Mesenchymal stem cell (in vitro differentiated cells and primary cell): ENCODE measurements around the gene CD79A.

Experiments used
- DNase-seq: peaks from one replicate; pipeline ENCODE4 v3.0.0-alpha.2; 2013
- H2AFZ ChIP-seq: one replicate; pipeline ENCODE4 v1.6.1; 2013; ENCODE audit warnings: low read depth, mild to moderate bottlenecking, control low read depth, inconsistent platforms, low read length, moderate library complexity
- H2AK5ac ChIP-seq: 2 replicates; pipeline ENCODE4 v1.6.1; 2013; ENCODE audit warnings: low read length, moderate library complexity, mild to moderate bottlenecking, inconsistent platforms; ENCODE audit not compliant: severe bottlenecking
- H2BK120ac ChIP-seq: one replicate; pipeline ENCODE4 v1.6.1; 2013; ENCODE audit warnings: low read depth, mild to moderate bottlenecking, inconsistent platforms, low read length, moderate library complexity
- H2BK12ac ChIP-seq, 2 experiments: one replicate each; pipeline ENCODE4 v1.6.1; 2013; ENCODE audit warnings: inconsistent platforms in 2 of 2, low read length in 2 of 2, mild to moderate bottlenecking in 2 of 2, moderate library complexity in 2 of 2, control low read depth in 1 of 2
- H2BK15ac ChIP-seq: one replicate; pipeline ENCODE4 v1.6.1; 2013; ENCODE audit warnings: mild to moderate bottlenecking, low read depth, inconsistent platforms; ENCODE audit not compliant: poor library complexity, severe bottlenecking
- H2BK5ac ChIP-seq: 2 replicates; pipeline ENCODE4 v1.6.1; 2013; ENCODE audit warnings: low read depth, mild to moderate bottlenecking, low read length, control low read depth, inconsistent platforms; ENCODE audit not compliant: poor library complexity, severe bottlenecking
- H3K14ac ChIP-seq, 2 experiments: one replicate each; pipeline ENCODE4 v1.6.1; 2013; ENCODE audit warnings: inconsistent platforms in 2 of 2, low read length in 2 of 2, control low read depth in 1 of 2, mild to moderate bottlenecking in 1 of 2, moderate library complexity in 1 of 2
- H3K18ac ChIP-seq, 2 experiments: one replicate each; pipeline ENCODE4 v1.6.1; 2013; ENCODE audit warnings: inconsistent platforms in 2 of 2, low read length in 2 of 2, control low read depth in 1 of 2, low read depth in 1 of 2, mild to moderate bottlenecking in 1 of 2
- H3K23ac ChIP-seq, 2 experiments: one replicate each; pipeline ENCODE4 v1.6.1; 2013; ENCODE audit warnings: inconsistent platforms in 2 of 2, low read length in 2 of 2, mild to moderate bottlenecking in 2 of 2, moderate library complexity in 2 of 2, control low read depth in 1 of 2
- H3K27ac ChIP-seq: 2 replicates; pipeline ENCODE4 v1.5.1; 2013; ENCODE audit warnings: mild to moderate bottlenecking, moderate library complexity, low read length, control low read depth, inconsistent platforms; ENCODE audit not compliant: poor library complexity, severe bottlenecking
- H3K27me3 ChIP-seq, 2 experiments: 2 replicates each; pipeline versions ENCODE4 v1.6.1 to v1.7.0; 2013; ENCODE audit warnings: low read length in 2 of 2, mild to moderate bottlenecking in 2 of 2, moderate library complexity in 2 of 2, control low read depth in 1 of 2, inconsistent platforms in 1 of 2; ENCODE audit not compliant: control insufficient read depth in 1 of 2, insufficient read depth in 1 of 2
- H3K36me3 ChIP-seq, 2 experiments: 2 replicates each; pipeline versions ENCODE4 v1.6.1 to v1.7.0; 2013; ENCODE audit warnings: low read length in 2 of 2, control low read depth in 1 of 2, inconsistent platforms in 1 of 2, low read depth in 1 of 2, mild to moderate bottlenecking in 1 of 2; ENCODE audit not compliant: insufficient read depth in 2 of 2, control insufficient read depth in 1 of 2
- H3K4ac ChIP-seq, 2 experiments: one replicate each; pipeline ENCODE4 v1.6.1; 2013; ENCODE audit warnings: inconsistent platforms in 2 of 2, low read length in 2 of 2, mild to moderate bottlenecking in 2 of 2, moderate library complexity in 2 of 2, control low read depth in 1 of 2, low read depth in 1 of 2
- H3K4me1 ChIP-seq: 2 replicates; pipeline ENCODE4 v1.6.1; 2013; ENCODE audit warnings: low read depth, low read length, control low read depth; ENCODE audit not compliant: control insufficient read depth, insufficient read depth
- H3K4me2 ChIP-seq: 2 replicates; pipeline ENCODE4 v1.6.1; 2013; ENCODE audit warnings: low read length, mild to moderate bottlenecking, inconsistent platforms; ENCODE audit not compliant: poor library complexity, severe bottlenecking
- H3K4me3 ChIP-seq, 2 experiments: 2 replicates each; pipeline versions ENCODE4 v1.5.1 to v1.7.0; 2013; ENCODE audit warnings: low read length in 2 of 2, mild to moderate bottlenecking in 2 of 2, control low read depth in 1 of 2, low read depth in 1 of 2; ENCODE audit not compliant: insufficient read depth in 1 of 2
- H3K79me1 ChIP-seq: replicated peaks from 2 replicates; pipeline ENCODE4 v1.6.1; 2013; ENCODE audit warnings: mild to moderate bottlenecking, control low read depth, low read length, inconsistent platforms; ENCODE audit not compliant: poor library complexity, severe bottlenecking
- H3K9ac ChIP-seq: 2 replicates; pipeline ENCODE4 v1.7.0; 2013; ENCODE audit warnings: mild to moderate bottlenecking, low read length, moderate library complexity
- H3K9me3 ChIP-seq: 2 replicates; pipeline ENCODE4 v1.7.0; 2013; ENCODE audit warnings: mild to moderate bottlenecking, low read length; ENCODE audit not compliant: control insufficient read depth
- H4K8ac ChIP-seq: one replicate; pipeline ENCODE4 v1.6.1; 2013; ENCODE audit warnings: inconsistent platforms, mild to moderate bottlenecking, low read length, moderate library complexity
- H4K91ac ChIP-seq: one replicate; pipeline ENCODE4 v1.6.1; 2013; ENCODE audit warnings: mild to moderate bottlenecking, low read length, inconsistent platforms
- WGBS: methylation state at CpG from one replicate; pipeline ENCODE4 v1.1.7; 2013; ENCODE audit warnings: mixed read lengths; 5-methylcytosine and 5-hydroxymethylcytosine counted together

CD79A gene

DNA sequence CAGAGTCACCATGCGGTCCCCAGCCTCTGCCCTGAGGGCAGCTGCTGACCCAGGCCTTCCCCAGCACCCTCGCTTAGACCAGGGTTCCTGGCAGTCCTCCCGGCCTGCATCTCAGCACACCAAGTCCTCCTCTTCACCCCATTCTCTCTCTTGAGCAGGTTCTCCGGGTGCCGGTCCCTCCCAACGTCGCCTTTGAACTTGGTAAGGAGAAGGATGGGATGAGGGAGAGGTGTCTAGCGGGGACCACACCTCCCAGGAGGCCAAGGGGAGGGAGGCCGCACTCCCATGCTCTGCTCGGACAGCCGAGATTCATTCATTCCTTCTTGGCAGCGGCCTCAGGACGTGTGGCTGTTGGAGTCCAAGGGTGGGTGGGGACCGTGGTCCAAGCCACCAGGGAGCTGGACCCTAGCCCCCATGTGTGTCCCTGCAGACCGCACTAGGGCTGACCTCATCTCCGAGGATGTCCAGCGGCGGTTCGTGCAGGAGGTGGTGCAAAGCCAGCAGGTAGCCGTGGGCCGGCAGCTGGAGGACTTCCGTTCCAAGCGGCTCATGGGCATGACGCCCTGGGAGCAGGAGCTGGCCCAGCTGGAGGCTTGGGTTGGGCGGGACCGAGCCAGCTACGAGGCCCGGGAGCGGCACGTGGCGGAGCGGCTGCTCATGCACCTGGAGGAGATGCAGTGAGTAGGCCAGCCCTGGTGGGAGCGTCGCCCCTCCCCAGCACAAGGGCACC, 15.3 kb downstream of the CD79A start:
- H2AFZ ChIP-seq, result no peak overlapping the region
- no peak overlapping the region for H3K4ac ChIP-seq
- peaks cover 17% of the 10 kb centered on the region for H3K4me1 ChIP-seq
- no peak overlapping the region for H3K9ac ChIP-seq
- DNase-seq, result no peak
- H3K23ac ChIP-seq, result no peak overlapping the region
- no peaks in the 10 kb centered on the region for H3K27me3 ChIP-seq
- H2AK5ac ChIP-seq, result no peak overlapping the region
- 98% methylated on average over 33 of the region's 34 CpGs for WGBS
- H2BK15ac ChIP-seq, result no peak overlapping the region
- H3K36me3 ChIP-seq, result peaks cover 56 to 78% of the 10 kb centered on the region in 2 experiments
- no peak overlapping the region for H3K4me2 ChIP-seq
- H2BK12ac ChIP-seq, result no peak overlapping the region
- no peak overlapping the region for H4K91ac ChIP-seq
- no peak overlapping the region for H3K14ac ChIP-seq
- peaks cover 51% of the 10 kb centered on the region for H3K79me1 ChIP-seq
- no peak overlapping the region for H3K4me3 ChIP-seq
- no peaks in the 10 kb centered on the region for H3K9me3 ChIP-seq
- no peak overlapping the region for H4K8ac ChIP-seq
- H2BK120ac ChIP-seq, result no peak overlapping the region
- no peak overlapping the region for H3K27ac ChIP-seq
- H2BK5ac ChIP-seq, result no peak overlapping the region
- no peak overlapping the region for H3K18ac ChIP-seq

DNA sequence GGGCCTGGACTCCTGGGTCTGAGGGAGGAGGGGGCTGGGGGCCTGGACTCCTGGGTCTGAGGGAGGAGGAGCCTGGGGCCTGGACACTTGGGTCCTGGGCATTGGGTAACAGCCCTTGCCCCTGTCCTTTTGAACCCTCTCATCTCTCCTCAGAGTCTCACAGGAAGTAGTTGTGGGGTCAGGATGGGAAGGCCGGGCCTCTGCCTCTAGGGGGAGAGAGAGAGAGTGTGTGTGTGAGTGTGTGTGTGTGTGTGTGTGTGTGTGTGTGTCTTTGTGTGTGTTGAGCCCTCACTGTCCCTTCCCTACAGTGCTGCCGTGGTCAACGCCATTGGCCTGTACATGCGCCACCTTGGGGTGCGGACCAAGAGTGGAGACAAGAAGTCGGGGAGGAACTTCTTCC, 16.8 kb downstream of the CD79A start:
- Histone ChIP-seq H2BK12ac (no peak overlapping the region), H2AFZ (no peak overlapping the region), H3K14ac (no peak overlapping the region), H3K23ac (no peak overlapping the region), H3K4me2 (no peak overlapping the region), H4K91ac (no peak overlapping the region), H3K4me1 (peaks cover 5% of the 10 kb centered on the region), H2BK15ac (no peak overlapping the region), H4K8ac (no peak overlapping the region), H3K27ac (no peak overlapping the region), H2AK5ac (no peak overlapping the region), H3K9me3 (no peaks in the 10 kb centered on the region), H2BK5ac (no peak overlapping the region), H3K4ac (no peak overlapping the region), H3K4me3 (no peak overlapping the region), H3K79me1 (peaks cover 42% of the 10 kb centered on the region), H2BK120ac (no peak overlapping the region), H3K27me3 (no peaks in the 10 kb centered on the region), H3K9ac (no peak overlapping the region), H3K18ac (no peak overlapping the region), H3K36me3 (peaks cover 69 to 82% of the 10 kb centered on the region in 2 experiments)
- peak; percentile 37 for DNase-seq
- 86% methylated on average over 6 of the region's 6 CpGs for WGBS

DNA sequence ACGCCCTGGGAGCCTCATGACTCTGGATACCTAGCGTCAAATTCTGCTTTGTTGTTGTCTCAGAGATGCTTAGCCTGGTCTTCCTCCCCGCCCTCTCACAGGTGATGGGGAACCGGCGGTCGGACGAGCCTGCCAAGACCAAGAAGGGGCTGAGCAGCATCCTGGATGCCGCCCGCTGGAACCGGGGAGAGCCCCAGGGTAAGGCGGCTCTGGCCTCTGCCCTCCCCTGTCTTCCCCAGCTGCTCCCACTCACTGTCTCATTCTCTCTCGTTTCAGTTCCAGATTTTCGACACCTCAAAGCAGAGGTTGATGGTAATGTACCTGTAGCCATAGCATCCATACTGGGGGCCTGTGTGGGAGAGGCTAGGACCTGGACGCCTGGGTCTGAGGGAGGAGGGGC, 17.3 kb downstream of the CD79A start:
- Histone ChIP-seq H3K4ac (no peak overlapping the region), H3K18ac (no peak overlapping the region), H2BK5ac (no peak overlapping the region), H3K14ac (no peak overlapping the region), H3K27me3 (no peaks in the 10 kb centered on the region), H3K79me1 (peaks cover 38% of the 10 kb centered on the region), H2BK120ac (no peak overlapping the region), H3K27ac (no peak overlapping the region), H3K23ac (no peak overlapping the region), H4K91ac (no peak overlapping the region), H3K9ac (no peak overlapping the region), H2BK12ac (no peak overlapping the region), H2AFZ (no peak overlapping the region), H3K4me3 (no peak overlapping the region), H3K9me3 (no peaks in the 10 kb centered on the region), H3K36me3 (peaks cover 68 to 79% of the 10 kb centered on the region in 2 experiments), H3K4me1 (peaks cover 5% of the 10 kb centered on the region), H2BK15ac (no peak overlapping the region), H2AK5ac (no peak overlapping the region), H3K4me2 (no peak overlapping the region), H4K8ac (no peak overlapping the region)
- WGBS, result 96% methylated on average over 13 of the region's 14 CpGs
- DNase-seq, result no peak

DNA sequence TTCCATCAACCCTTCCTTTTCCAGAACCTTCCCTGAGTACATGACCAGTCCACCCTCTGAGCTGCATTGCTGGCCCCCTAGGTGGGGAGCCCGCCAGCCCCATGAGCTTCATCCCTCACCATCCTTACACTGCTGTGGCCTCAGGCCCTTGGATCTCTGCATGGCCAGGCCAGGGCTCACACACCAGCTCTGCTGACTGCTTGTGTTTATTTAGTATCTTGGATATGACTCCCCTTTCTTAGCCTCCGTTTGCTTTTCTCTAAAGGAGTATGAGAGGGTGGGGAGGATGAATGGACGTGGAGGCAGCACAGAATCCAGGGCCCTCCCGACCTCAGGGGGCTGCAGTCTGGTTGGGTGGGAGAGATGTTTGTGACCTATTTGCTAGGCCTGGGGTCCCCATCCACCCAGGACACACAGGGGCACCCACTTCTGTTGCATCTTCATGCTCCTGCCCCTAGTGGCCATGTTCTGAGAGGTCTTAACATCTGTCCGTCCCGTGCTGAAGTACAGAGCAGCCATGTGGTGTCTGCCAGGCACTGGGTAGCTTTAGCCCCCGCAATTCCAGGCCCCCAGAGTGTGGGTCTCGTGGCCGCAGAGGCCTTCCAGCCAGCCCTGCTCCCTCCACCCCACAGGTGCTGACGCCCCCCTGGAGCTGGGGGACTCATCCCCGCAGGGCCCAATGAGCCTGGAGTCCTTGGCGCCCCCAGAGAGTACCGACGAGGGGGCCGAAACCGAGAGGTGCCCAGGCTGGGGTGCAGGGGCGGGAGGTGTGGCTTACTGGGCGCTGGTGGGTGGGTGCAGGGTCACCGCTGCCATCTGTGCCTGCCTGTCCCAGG, 18.9 kb downstream of the CD79A start:
- no peaks in the 10 kb centered on the region for H3K27me3 ChIP-seq
- H4K8ac ChIP-seq, result no peak overlapping the region
- H2BK15ac ChIP-seq, result no peak overlapping the region
- H2BK120ac ChIP-seq, result no peak overlapping the region
- no peak overlapping the region for H2BK5ac ChIP-seq
- peaks cover 71 to 77% of the 10 kb centered on the region in 2 experiments for H3K36me3 ChIP-seq
- H3K4ac ChIP-seq, result no peak overlapping the region
- H2BK12ac ChIP-seq, result no peak overlapping the region
- H3K14ac ChIP-seq, result no peak overlapping the region
- no peak overlapping the region for H3K9ac ChIP-seq
- H3K4me1 ChIP-seq, result peaks cover 5% of the 10 kb centered on the region
- no peak overlapping the region for H4K91ac ChIP-seq
- peaks cover 30% of the 10 kb centered on the region for H3K79me1 ChIP-seq
- H2AK5ac ChIP-seq, result no peak overlapping the region
- no peak overlapping the region for H3K23ac ChIP-seq
- H3K4me3 ChIP-seq, result no peak overlapping the region
- H3K18ac ChIP-seq, result no peak overlapping the region
- 92% methylated on average over 14 of the region's 19 CpGs for WGBS
- no peak overlapping the region for H3K27ac ChIP-seq
- no peak for DNase-seq
- no peaks in the 10 kb centered on the region for H3K9me3 ChIP-seq
- H2AFZ ChIP-seq, result no peak overlapping the region
- H3K4me2 ChIP-seq, result no peak overlapping the region
